Stomach (tissue), 9 donors: ENCODE data around the gene WDR27. TPM values are rescaled to one million over a fixed set of nuclear protein-coding genes. Genes with fewer than 3 reads are reported as not detected.
A peak's percentile ranks its signal among the peaks of the same experiment; 100 is the strongest.

ENCODE experiments used
- DNase-seq, 2 donors: peaks; one replicate each; pipeline versions ENCODE4 v3.0.0 to v3.0.0-alpha.2; 2013 to 2019
- H3K27ac ChIP-seq, 5 donors: fragments of 200-600 bp in 4 of 5; sonication (generic) in 4 of 5; one replicate each; pipeline ENCODE4 v1.5.1; 2013 to 2019; ENCODE audit warnings: mild to moderate bottlenecking in 1 of 5, moderate library complexity in 1 of 5
- H3K27me3 ChIP-seq, 3 donors: fragments of 200-600 bp; sonication (generic); one replicate each; pipeline ENCODE4 v1.5.1; 2017 to 2019; ENCODE audit warnings: mixed run types in 1 of 3
- H3K36me3 ChIP-seq, 4 donors: fragments of 200-600 bp; sonication (generic); 1 replicate in 3 of 4; 2 replicates in 1 of 4; pipeline ENCODE4 v1.5.1; 2016 to 2019
- H3K4me1 ChIP-seq, 4 donors: fragments of 200-600 bp; sonication (generic); one replicate each; pipeline ENCODE4 v1.5.1; 2016 to 2019
- H3K4me3 ChIP-seq, 4 donors: fragments of 200-600 bp; sonication (generic) in 3 of 4; one replicate each; pipeline ENCODE4 v1.5.1; 2016 to 2019; ENCODE audit warnings: mild to moderate bottlenecking in 1 of 4
- H3K9me3 ChIP-seq, 4 donors: fragments of 200-600 bp; sonication (generic); one replicate each; pipeline ENCODE4 v1.5.1; 2016 to 2019
- EP300 ChIP-seq: sonication (generic); formaldehyde crosslinking; IDR thresholded peaks from one replicate; pipeline ENCODE4 v1.6.1; 2017; ENCODE audit warnings: antibody characterized with exemption
- POLR2A ChIP-seq, 4 donors: fragments of 450-650 bp; IDR thresholded peaks; one replicate each; pipeline ENCODE4 v1.6.1; 2016; ENCODE audit warnings: antibody characterized with exemption in 4 of 4, control low read depth in 2 of 4, mild to moderate bottlenecking in 1 of 4, moderate library complexity in 1 of 4
- POLR2AphosphoS5 ChIP-seq, 3 donors: sonication (generic); formaldehyde crosslinking; IDR thresholded peaks; one replicate each; pipeline ENCODE4 v1.6.1; 2016; ENCODE audit warnings: antibody characterized with exemption in 3 of 3
- WGBS, 5 donors: extraction: QIAGEN DNeasy Blood & Tissue Kit in 3 of 5; methylation state at CpG; one replicate each; pipeline versions ENCODE4 v1.1.5 to v1.1.7; 2013 to 2018; 5-methylcytosine and 5-hydroxymethylcytosine counted together
- intact Hi-C: fragments of 100-400 bp; cut with DNase I; formaldehyde crosslinking; loops from one replicate; pipeline ENCODE4 v1.15.1; 2023; ENCODE audit warnings: low total_unique reads
- polyA plus RNA-seq, 3 donors: library from polyadenylated mRNA; stranded (reverse); fragments of 200-250 nt; gene quantifications; one replicate each; pipeline ENCODE4 v1.2.3, GENCODE V29; 2013
- total RNA-seq, 5 donors: library from RNA; depleted of rRNA; stranded (reverse); fragments of >200 nt; gene quantifications; one replicate each; pipeline versions ENCODE4 v1.1.0 to v1.2.3, GENCODE V29; 2014 to 2016
- TF ChIP-seq, protein P1 (sequence below), 7 experiments: fragments of 450-650 bp in 4 of 7; fragments of 200-600 bp in 3 of 7; sonication (generic) in 3 of 7; IDR thresholded peaks; one replicate each; pipeline ENCODE4 v1.5.1; 2016 to 2019; ENCODE audit warnings: antibody characterized with exemption in 7 of 7, control low read depth in 2 of 7, mild to moderate bottlenecking in 1 of 7
- donor health status: healthy with polysubstance abuse.
- donor health status: Bipolar disorder and iron deficiency.
- donor health status: healthy.

Gene WDR27
- total and polyA plus RNA-seq, 8 donors = 4.9 to 271 (median 39.9) TPM

DNA sequence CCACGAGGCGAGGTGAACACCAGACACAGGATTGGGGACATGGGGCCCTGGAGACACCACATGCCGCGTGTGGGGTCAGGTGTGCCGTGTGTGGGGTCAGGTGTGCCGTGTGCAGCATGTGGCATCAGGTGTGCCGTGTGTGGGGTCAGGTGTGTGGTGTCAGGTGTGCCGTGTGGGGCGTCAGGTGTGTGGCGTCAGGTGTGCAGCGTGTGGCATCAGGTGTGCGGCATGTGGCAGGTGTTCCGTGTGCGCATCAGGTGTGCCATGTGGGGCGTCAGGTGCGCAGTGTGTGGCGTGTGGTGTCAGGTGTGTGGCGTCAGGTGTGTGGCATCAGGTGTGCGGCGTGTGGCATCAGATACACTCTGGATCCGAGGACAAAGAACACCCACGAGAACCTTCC is 77.9 kb downstream of the WDR27 start:
- WGBS, 5 donors = 94 to 98% (median 98%) methylated on average over 20 to 22 of the region's 22 CpGs
- intact Hi-C loops = no loop called here

GRCh38 chr6:169623343-169623742 is 78.5 kb downstream of the WDR27 start:
- intact Hi-C loops = no loop called here
- Histone ChIP-seq H3K9me3 (no peaks in the 10 kb centered on the region), H3K4me1 (no peaks in the 10 kb centered on the region), H3K36me3 (peaks cover 0 to 45% (median 32%) of the 10 kb centered on the region in 4 donors), H3K27me3 (no peaks in the 10 kb centered on the region), H3K4me3 (no peak overlapping the region), H3K27ac (no peak overlapping the region)
- TF ChIP-seq POLR2AphosphoS5 (IDR thresholded peaks at IDR 0.05) (no peak), POLR2A (IDR thresholded peaks at IDR 0.05) (no peak), EP300 (no peak)
- TF ChIP-seq, protein P1, sequence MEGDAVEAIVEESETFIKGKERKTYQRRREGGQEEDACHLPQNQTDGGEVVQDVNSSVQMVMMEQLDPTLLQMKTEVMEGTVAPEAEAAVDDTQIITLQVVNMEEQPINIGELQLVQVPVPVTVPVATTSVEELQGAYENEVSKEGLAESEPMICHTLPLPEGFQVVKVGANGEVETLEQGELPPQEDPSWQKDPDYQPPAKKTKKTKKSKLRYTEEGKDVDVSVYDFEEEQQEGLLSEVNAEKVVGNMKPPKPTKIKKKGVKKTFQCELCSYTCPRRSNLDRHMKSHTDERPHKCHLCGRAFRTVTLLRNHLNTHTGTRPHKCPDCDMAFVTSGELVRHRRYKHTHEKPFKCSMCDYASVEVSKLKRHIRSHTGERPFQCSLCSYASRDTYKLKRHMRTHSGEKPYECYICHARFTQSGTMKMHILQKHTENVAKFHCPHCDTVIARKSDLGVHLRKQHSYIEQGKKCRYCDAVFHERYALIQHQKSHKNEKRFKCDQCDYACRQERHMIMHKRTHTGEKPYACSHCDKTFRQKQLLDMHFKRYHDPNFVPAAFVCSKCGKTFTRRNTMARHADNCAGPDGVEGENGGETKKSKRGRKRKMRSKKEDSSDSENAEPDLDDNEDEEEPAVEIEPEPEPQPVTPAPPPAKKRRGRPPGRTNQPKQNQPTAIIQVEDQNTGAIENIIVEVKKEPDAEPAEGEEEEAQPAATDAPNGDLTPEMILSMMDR (IDR thresholded peaks at IDR 0.05) = no peak
- no peak for DNase-seq
- WGBS, 5 donors = 87 to 98% (median 95%) methylated on average over 7 of the region's 7 CpGs

More for the DNA sequence above, 77.9 kb downstream of the WDR27 start:
- no peak for DNase-seq
- Histone ChIP-seq H3K4me3 (no peak overlapping the region), H3K4me1 (no peaks in the 10 kb centered on the region), H3K27me3 (no peaks in the 10 kb centered on the region), H3K36me3 (peaks cover 0 to 45% (median 34%) of the 10 kb centered on the region in 4 donors), H3K9me3 (no peaks in the 10 kb centered on the region), H3K27ac (no peak overlapping the region)
- TF ChIP-seq POLR2A (IDR thresholded peaks at IDR 0.05) (no peak), POLR2AphosphoS5 (IDR thresholded peaks at IDR 0.05) (no peak), EP300 (no peak)
- TF ChIP-seq, protein P1 (IDR thresholded peaks at IDR 0.05) = no peak

DNA sequence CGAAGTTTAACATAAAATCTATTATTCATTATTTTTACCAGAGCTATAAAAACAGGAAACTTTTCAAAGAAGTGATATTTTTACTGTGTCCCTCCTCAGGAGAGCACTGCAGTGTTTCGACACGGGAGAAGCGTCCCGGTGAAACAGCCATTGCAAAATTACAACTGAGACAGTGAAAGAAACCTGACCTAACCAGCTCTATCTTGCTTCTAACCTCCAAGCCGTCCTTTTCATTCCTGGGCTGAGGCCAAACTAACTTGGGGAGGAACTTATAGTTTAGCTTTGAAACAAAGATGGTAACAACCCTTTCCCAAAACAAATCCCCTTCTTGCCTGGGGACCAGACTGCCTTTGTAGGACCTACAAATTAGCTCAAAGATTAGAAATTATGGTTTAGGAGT is 79.2 kb downstream of the WDR27 start:
- peak in 1 of 2 donors; percentile 25 for DNase-seq
- H3K4me1 ChIP-seq = no peaks in the 10 kb centered on the region
- no peaks in the 10 kb centered on the region for H3K27me3 ChIP-seq
- no peak overlapping the region for H3K27ac ChIP-seq
- no peak overlapping the region for H3K4me3 ChIP-seq
- TF ChIP-seq POLR2AphosphoS5 (IDR thresholded peaks at IDR 0.05) = no peak
- TF ChIP-seq, protein P1 (IDR thresholded peaks at IDR 0.05) = no peak
- no peak for TF ChIP-seq POLR2A (IDR thresholded peaks at IDR 0.05)
- TF ChIP-seq EP300 = no peak
- WGBS, 5 donors = 71 to 84% (median 78%) methylated on average over 6 of the region's 6 CpGs
- intact Hi-C loops = no loop called here
- H3K36me3 ChIP-seq = peaks cover 0 to 39% (median 31%) of the 10 kb centered on the region in 4 donors
- no peaks in the 10 kb centered on the region for H3K9me3 ChIP-seq

GRCh38 chr6:169621311-169621710 is 80.5 kb downstream of the WDR27 start:
- Histone ChIP-seq H3K9me3 (peaks cover 0 to under 1% (median 0%) of the 10 kb centered on the region in 4 donors), H3K27ac (no peak overlapping the region), H3K27me3 (no peaks in the 10 kb centered on the region), H3K4me3 (no peak overlapping the region), H3K36me3 (peaks cover 0 to 27% (median 24%) of the 10 kb centered on the region in 4 donors), H3K4me1 (no peaks in the 10 kb centered on the region)
- TF ChIP-seq EP300 = no peak
- no peak for TF ChIP-seq POLR2A (IDR thresholded peaks at IDR 0.05)
- no peak for TF ChIP-seq POLR2AphosphoS5 (IDR thresholded peaks at IDR 0.05)
- TF ChIP-seq, protein P1 (IDR thresholded peaks at IDR 0.05) = no peak
- intact Hi-C loops = no loop called here
- WGBS, 5 donors = 83 to 94% (median 87%) methylated on average over 13 of the region's 13 CpGs
- DNase-seq = no peak
